Mesendoderm (in vitro differentiated cells): ENCODE measurements around the gene GLS.

Source experiments
- DNase-seq: peaks from one replicate; pipeline ENCODE4 v3.0.0; 2013
- H2AK5ac ChIP-seq: 2 replicates; pipeline ENCODE4 v1.6.1; 2013; ENCODE audit warnings: low read length, inconsistent platforms
- H2BK120ac ChIP-seq: 2 replicates; pipeline ENCODE4 v1.6.1; 2013; ENCODE audit warnings: low read depth, mild to moderate bottlenecking, low read length, moderate library complexity, mixed read lengths
- H2BK15ac ChIP-seq: replicated peaks from 2 replicates; pipeline ENCODE4 v1.6.1; 2013; ENCODE audit warnings: low read depth, mild to moderate bottlenecking, moderate library complexity
- H2BK5ac ChIP-seq: 2 replicates; pipeline ENCODE4 v1.6.1; 2013; ENCODE audit warnings: low read length, inconsistent platforms
- H3K18ac ChIP-seq: 2 replicates; pipeline ENCODE4 v1.6.1; 2013; ENCODE audit warnings: mild to moderate bottlenecking, low read length, mixed read lengths
- H3K23ac ChIP-seq: one replicate; pipeline ENCODE4 v1.6.1; 2013; ENCODE audit warnings: low read length
- H3K27ac ChIP-seq: 2 replicates; pipeline ENCODE4 v1.5.1; 2013; ENCODE audit warnings: low read depth, mild to moderate bottlenecking, inconsistent platforms, low read length, moderate library complexity
- H3K27me3 ChIP-seq: 2 replicates; pipeline ENCODE4 v1.6.1; 2013; ENCODE audit warnings: low read length, control low read depth, mild to moderate bottlenecking, inconsistent platforms; ENCODE audit not compliant: insufficient read depth, poor library complexity
- H3K36me3 ChIP-seq: 2 replicates; pipeline ENCODE4 v1.6.1; 2013; ENCODE audit warnings: low read length, inconsistent platforms; ENCODE audit not compliant: control insufficient read depth, insufficient read depth
- H3K4ac ChIP-seq: one replicate; pipeline ENCODE4 v1.6.1; 2013; ENCODE audit warnings: low read depth, mild to moderate bottlenecking, low read length, moderate library complexity
- H3K4me1 ChIP-seq: 2 replicates; pipeline ENCODE4 v1.6.1; 2013; ENCODE audit warnings: low read depth, low read length, inconsistent platforms; ENCODE audit not compliant: control insufficient read depth
- H3K4me2 ChIP-seq: 2 replicates; pipeline ENCODE4 v1.6.1; 2013; ENCODE audit warnings: low read length
- H3K4me3 ChIP-seq: 2 replicates; pipeline ENCODE4 v1.5.1; 2013; ENCODE audit warnings: mild to moderate bottlenecking, low read length
- H3K56ac ChIP-seq: one replicate; pipeline ENCODE4 v1.6.1; 2013; ENCODE audit warnings: low read length
- H3K79me1 ChIP-seq: 2 replicates; pipeline ENCODE4 v1.6.1; 2013; ENCODE audit warnings: low read length, inconsistent platforms
- H3K79me2 ChIP-seq: 2 replicates; pipeline ENCODE4 v1.6.1; 2013; ENCODE audit warnings: mild to moderate bottlenecking, low read length; ENCODE audit not compliant: control insufficient read depth, insufficient read depth
- H3K9ac ChIP-seq: 2 replicates; pipeline ENCODE4 v1.6.1; 2013; ENCODE audit warnings: low read length, inconsistent platforms
- H4K5ac ChIP-seq: one replicate; pipeline ENCODE4 v1.6.1; 2013; ENCODE audit warnings: low read length
- H4K8ac ChIP-seq: one replicate; pipeline ENCODE4 v1.6.1; 2013; ENCODE audit warnings: low read depth, mild to moderate bottlenecking, control low read depth, low read length, moderate library complexity
- WGBS: extraction: QIAGEN DNeasy Blood & Tissue Kit; methylation state at CpG from one replicate; pipeline ENCODE4 v1.1.7; 2013; ENCODE audit warnings: low lambda C conversion rate, missing lambda C conversion rate; ENCODE audit not compliant: insufficient coverage; ENCODE audit errors: extremely low coverage; 5-methylcytosine and 5-hydroxymethylcytosine counted together

Gene GLS

GRCh38 chr2:190999058-190999457 lies 118.4 kb downstream of the GLS start:
- no peak overlapping the region for H3K4me2 ChIP-seq
- no peaks in the 10 kb centered on the region for H3K4me1 ChIP-seq
- H3K36me3 ChIP-seq: peaks cover 9% of the 10 kb centered on the region
- no CpG with 5 or more reads among the region's 7 CpGs for WGBS
- H3K27me3 ChIP-seq: no peaks in the 10 kb centered on the region
- H4K5ac ChIP-seq: no peak overlapping the region
- H2BK5ac ChIP-seq: no peak overlapping the region
- H4K8ac ChIP-seq: no peak overlapping the region
- no peak overlapping the region for H3K23ac ChIP-seq
- H3K79me2 ChIP-seq: no peaks in the 10 kb centered on the region
- no peak overlapping the region for H2BK120ac ChIP-seq
- H3K4ac ChIP-seq: no peak overlapping the region
- no peak overlapping the region for H2AK5ac ChIP-seq
- no peaks in the 10 kb centered on the region for H3K79me1 ChIP-seq
- no peak overlapping the region for H3K9ac ChIP-seq
- H2BK15ac ChIP-seq: no peak overlapping the region
- H3K18ac ChIP-seq: no peak overlapping the region
- DNase-seq: no peak
- H3K27ac ChIP-seq: no peak overlapping the region
- H3K4me3 ChIP-seq: no peak overlapping the region
- H3K56ac ChIP-seq: no peak overlapping the region

- H2BK15ac ChIP-seq: no peak overlapping the region
- no peak overlapping the region for H4K8ac ChIP-seq
- WGBS: no CpG with 5 or more reads among the region's 9 CpGs
- H3K79me1 ChIP-seq: no peaks in the 10 kb centered on the region
- H2BK5ac ChIP-seq: no peak overlapping the region
- no peak for DNase-seq
- no peak overlapping the region for H3K18ac ChIP-seq
- no peak overlapping the region for H3K4ac ChIP-seq
- no peaks in the 10 kb centered on the region for H3K4me1 ChIP-seq
- H4K5ac ChIP-seq: no peak overlapping the region
- no peak overlapping the region for H2AK5ac ChIP-seq
- no peaks in the 10 kb centered on the region for H3K27me3 ChIP-seq
- H2BK120ac ChIP-seq: no peak overlapping the region
- H3K4me2 ChIP-seq: no peak overlapping the region
- no peak overlapping the region for H3K56ac ChIP-seq
- H3K79me2 ChIP-seq: no peaks in the 10 kb centered on the region
- H3K27ac ChIP-seq: no peak overlapping the region
- H3K36me3 ChIP-seq: peaks cover 6% of the 10 kb centered on the region
- H3K23ac ChIP-seq: no peak overlapping the region
- H3K9ac ChIP-seq: no peak overlapping the region
- H3K4me3 ChIP-seq: no peak overlapping the region
Observed at GRCh38 chr2:190999949-191000665, 119.5 kb downstream of the GLS start.

DNA sequence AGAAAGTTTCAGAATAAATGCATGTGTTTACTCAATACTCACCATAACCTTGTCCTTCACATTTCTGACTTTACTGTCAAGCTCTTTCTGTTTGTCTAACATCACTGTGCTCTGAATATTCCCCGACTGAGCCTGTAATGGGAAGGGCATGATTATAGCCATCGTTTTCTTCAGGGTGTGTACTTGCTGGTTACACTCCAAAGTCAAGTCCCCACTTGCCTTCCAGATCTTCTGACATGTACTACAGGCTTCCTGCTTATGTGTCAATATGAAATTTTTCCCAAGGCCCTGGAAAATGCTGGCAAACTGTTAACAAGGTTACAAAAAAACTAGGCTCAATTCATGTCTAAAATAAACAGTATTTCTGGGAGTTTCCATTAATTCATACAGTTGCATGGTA lies 120.4 kb downstream of the GLS start:
- H3K4me3 ChIP-seq: no peak overlapping the region
- H3K79me2 ChIP-seq: no peaks in the 10 kb centered on the region
- H3K27ac ChIP-seq: no peak overlapping the region
- H2BK15ac ChIP-seq: no peak overlapping the region
- no peak overlapping the region for H4K8ac ChIP-seq
- WGBS: no CpG with 5 or more reads among the region's 2 CpGs
- DNase-seq: no peak
- no peak overlapping the region for H2BK120ac ChIP-seq
- H2AK5ac ChIP-seq: no peak overlapping the region
- H3K4me2 ChIP-seq: no peak overlapping the region
- no peak overlapping the region for H3K4ac ChIP-seq
- no peaks in the 10 kb centered on the region for H3K79me1 ChIP-seq
- H2BK5ac ChIP-seq: no peak overlapping the region
- no peaks in the 10 kb centered on the region for H3K4me1 ChIP-seq
- no peak overlapping the region for H4K5ac ChIP-seq
- H3K36me3 ChIP-seq: peaks cover 4% of the 10 kb centered on the region
- no peak overlapping the region for H3K9ac ChIP-seq
- H3K18ac ChIP-seq: no peak overlapping the region
- H3K56ac ChIP-seq: no peak overlapping the region
- H3K23ac ChIP-seq: no peak overlapping the region
- no peaks in the 10 kb centered on the region for H3K27me3 ChIP-seq

DNA sequence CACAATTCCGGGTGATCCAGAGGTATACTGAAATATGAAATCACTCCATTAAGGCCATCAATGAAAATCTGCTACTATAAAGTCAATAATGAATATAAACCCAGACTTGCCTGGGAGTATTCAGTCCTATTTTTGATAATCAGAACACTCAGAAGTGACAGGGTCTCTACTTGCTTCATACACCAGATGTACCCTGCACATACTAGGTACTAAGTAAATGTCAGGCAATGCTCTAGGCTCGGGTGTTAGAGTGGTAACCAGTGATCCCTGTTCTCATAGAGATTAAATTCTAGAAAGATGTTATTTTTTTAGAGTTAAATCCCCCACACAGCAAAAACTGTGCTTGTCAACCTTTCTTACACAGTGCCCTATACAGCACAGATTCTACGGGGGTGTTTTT lies 121.0 kb downstream of the GLS start:
- no peak overlapping the region for H3K23ac ChIP-seq
- H3K79me1 ChIP-seq: no peaks in the 10 kb centered on the region
- H2BK15ac ChIP-seq: no peak overlapping the region
- H3K79me2 ChIP-seq: no peaks in the 10 kb centered on the region
- H2BK5ac ChIP-seq: no peak overlapping the region
- no CpG with 5 or more reads among the region's 3 CpGs for WGBS
- H4K5ac ChIP-seq: no peak overlapping the region
- H3K36me3 ChIP-seq: peaks cover 7% of the 10 kb centered on the region
- no peaks in the 10 kb centered on the region for H3K27me3 ChIP-seq
- H3K4ac ChIP-seq: no peak overlapping the region
- H3K4me3 ChIP-seq: no peak overlapping the region
- no peak overlapping the region for H3K9ac ChIP-seq
- no peak overlapping the region for H3K4me2 ChIP-seq
- no peak overlapping the region for H4K8ac ChIP-seq
- DNase-seq: no peak
- H3K18ac ChIP-seq: no peak overlapping the region
- no peak overlapping the region for H3K56ac ChIP-seq
- no peak overlapping the region for H3K27ac ChIP-seq
- H2AK5ac ChIP-seq: no peak overlapping the region
- no peaks in the 10 kb centered on the region for H3K4me1 ChIP-seq
- no peak overlapping the region for H2BK120ac ChIP-seq

DNA sequence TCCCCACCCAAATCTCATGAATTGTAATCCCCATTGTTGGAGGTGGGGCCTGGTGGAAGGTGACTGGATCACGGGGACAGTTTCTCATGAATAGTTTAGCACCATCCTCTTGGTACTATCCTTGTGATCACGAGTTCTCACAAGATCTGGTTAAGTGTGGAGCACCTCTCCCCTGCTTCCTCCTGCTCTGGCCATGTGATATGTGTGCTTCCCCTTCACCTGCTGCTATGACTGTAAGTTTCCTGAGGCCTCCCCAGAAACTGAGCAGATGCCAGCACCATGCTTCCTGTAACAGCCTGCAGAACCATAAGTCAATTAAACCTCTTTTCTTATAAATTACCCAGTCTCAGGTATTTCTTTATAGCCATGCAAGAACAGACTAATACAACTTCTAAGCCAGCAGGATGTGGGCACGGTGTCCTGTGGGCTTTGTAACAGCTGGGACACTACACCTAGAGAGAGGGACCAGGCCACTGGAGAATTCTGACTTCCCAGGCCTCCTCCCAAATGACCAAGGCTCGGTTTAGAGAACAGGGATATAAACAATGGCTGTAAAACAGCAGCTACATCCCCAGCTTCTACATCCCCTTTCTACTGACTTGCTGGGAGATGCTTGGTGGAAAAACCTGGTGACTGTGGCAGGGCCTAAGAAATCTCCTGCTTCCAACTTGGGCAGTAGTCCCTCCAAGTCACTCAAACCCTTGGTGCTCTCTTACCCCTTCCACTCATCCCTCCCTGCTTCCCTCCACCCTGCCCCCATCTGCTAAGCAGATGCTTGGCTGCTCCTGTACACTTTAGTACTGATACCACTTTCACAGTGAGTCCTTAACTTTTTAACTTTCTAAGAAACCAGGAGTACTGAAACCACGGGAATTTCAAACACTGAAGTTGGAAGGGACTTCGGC lies 123.0 kb downstream of the GLS start:
- Histone ChIP-seq H3K27ac (no peak overlapping the region), H3K9ac (no peak overlapping the region), H3K56ac (no peak overlapping the region), H2BK120ac (no peak overlapping the region), H3K4me1 (no peaks in the 10 kb centered on the region), H2AK5ac (no peak overlapping the region), H4K8ac (no peak overlapping the region), H3K4me3 (no peak overlapping the region), H3K18ac (no peak overlapping the region), H3K4ac (no peak overlapping the region), H3K79me2 (no peaks in the 10 kb centered on the region), H2BK5ac (no peak overlapping the region), H3K36me3 (peaks cover 7% of the 10 kb centered on the region), H3K23ac (no peak overlapping the region), H4K5ac (no peak overlapping the region), H3K79me1 (no peaks in the 10 kb centered on the region), H3K4me2 (no peak overlapping the region), H2BK15ac (no peak overlapping the region), H3K27me3 (no peaks in the 10 kb centered on the region)
- no peak for DNase-seq
- no CpG with 5 or more reads among the region's 6 CpGs for WGBS
